22Rv1 (cell line): ENCODE measurements around the gene PML.

Experiments
- H3K27ac ChIP-seq: fragments of 450-650 bp; 2 replicates; pipeline ENCODE4 v1.5.1; 2017
- ZFX ChIP-seq: fragments of 450-650 bp; IDR thresholded peaks from 2 replicates; pipeline ENCODE4 v1.6.1; 2017; ENCODE audit warnings: antibody characterized with exemption, borderline replicate concordance
- TF ChIP-seq, protein P1 (sequence below): fragments of 450-650 bp; IDR thresholded peaks from 2 replicates; pipeline ENCODE4 v1.5.1; 2017; ENCODE audit warnings: mild to moderate bottlenecking

The PML gene

DNA sequence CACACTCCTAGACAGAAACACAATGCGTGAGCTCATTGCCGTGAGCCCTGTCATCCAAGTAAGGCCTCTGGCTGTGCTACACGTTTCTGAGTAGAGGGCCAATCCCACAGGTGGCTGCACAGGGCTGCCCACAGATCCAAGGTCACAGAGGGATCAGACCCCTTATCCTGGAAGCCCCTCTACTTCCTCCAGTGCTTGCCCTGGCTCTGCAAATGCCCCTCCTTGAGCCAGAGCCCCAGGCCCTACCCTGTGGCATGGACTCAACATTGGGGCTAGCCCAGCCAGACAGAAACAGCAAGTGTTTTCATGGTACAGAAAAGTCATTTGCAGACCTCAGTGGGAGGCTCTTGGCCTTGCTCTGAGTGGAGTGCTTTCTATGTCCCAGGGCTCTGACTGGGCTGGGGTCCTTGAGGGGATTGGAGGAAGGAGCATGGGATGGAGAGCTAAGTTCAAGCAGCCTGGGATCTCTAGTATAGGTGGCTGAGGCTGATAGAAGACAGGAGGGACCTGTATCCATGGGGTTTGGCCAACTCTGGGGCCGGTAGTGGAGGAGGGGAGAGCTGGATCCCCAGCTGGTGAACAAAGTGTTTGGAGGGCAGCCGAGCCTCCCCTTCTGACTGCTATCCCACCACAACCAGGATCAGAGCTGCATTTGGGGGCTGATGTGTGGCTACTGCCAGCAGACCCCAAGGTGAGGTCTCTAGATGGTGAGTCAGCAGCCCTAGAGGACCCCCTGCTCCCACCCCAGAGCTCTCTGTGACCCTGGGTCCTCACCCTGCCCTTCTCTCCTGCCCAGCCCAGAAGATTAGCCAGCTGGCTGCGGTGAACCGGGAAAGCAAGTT is 49.1 kb downstream of the PML start:
- no peak for TF ChIP-seq ZFX
- TF ChIP-seq, protein P1, sequence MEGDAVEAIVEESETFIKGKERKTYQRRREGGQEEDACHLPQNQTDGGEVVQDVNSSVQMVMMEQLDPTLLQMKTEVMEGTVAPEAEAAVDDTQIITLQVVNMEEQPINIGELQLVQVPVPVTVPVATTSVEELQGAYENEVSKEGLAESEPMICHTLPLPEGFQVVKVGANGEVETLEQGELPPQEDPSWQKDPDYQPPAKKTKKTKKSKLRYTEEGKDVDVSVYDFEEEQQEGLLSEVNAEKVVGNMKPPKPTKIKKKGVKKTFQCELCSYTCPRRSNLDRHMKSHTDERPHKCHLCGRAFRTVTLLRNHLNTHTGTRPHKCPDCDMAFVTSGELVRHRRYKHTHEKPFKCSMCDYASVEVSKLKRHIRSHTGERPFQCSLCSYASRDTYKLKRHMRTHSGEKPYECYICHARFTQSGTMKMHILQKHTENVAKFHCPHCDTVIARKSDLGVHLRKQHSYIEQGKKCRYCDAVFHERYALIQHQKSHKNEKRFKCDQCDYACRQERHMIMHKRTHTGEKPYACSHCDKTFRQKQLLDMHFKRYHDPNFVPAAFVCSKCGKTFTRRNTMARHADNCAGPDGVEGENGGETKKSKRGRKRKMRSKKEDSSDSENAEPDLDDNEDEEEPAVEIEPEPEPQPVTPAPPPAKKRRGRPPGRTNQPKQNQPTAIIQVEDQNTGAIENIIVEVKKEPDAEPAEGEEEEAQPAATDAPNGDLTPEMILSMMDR, result no peak
- no peak overlapping the region for H3K27ac ChIP-seq

DNA sequence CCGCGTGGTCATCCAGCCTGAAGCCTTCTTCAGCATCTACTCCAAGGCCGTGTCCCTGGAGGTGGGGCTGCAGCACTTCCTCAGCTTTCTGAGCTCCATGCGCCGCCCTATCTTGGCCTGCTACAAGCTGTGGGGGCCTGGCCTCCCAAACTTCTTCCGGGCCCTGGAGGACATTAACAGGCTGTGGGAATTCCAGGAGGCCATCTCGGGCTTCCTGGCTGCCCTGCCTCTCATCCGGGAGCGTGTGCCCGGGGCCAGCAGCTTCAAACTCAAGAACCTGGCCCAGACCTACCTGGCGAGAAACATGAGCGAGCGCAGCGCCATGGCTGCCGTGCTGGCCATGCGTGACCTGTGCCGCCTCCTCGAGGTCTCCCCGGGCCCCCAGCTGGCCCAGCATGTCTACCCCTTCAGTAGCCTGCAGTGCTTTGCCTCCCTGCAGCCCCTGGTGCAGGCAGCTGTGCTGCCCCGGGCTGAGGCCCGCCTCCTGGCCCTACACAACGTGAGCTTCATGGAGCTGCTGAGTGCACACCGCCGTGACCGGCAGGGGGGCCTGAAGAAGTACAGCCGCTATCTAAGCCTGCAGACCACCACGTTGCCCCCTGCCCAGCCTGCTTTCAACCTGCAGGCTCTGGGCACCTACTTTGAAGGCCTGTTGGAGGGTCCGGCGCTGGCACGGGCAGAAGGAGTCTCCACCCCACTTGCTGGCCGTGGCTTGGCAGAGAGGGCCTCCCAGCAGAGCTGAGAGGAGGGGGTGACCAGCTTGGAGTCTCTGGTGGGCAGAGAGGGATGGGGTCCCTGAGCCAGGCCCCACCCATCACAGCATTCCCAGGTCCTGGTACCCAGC is 50.0 kb downstream of the PML start:
- H3K27ac ChIP-seq, result no peak overlapping the region
- TF ChIP-seq, protein P1, result no peak
- no peak for TF ChIP-seq ZFX

DNA sequence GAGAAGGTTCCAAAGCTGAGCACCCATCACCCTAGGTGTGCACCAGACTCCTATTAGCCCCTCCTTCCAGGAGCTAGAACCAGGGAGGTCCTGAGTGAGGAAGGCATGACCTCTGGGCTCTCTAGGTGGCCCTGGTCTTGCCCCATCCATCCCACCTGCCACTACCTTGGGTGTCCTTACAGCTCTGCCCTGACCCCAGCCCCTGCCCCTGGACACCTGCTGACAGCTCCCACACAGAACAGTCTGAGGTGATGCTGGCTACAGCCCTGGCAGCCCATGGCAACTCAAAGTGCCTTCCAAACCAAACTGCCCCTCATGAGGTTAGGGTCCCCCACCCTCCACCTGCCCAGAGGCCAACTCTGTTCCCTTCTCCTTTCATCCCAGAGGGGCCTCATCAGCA is 50.7 kb downstream of the PML start:
- TF ChIP-seq, protein P1, result no peak
- TF ChIP-seq ZFX, result no peak
- H3K27ac ChIP-seq, result no peak overlapping the region

DNA sequence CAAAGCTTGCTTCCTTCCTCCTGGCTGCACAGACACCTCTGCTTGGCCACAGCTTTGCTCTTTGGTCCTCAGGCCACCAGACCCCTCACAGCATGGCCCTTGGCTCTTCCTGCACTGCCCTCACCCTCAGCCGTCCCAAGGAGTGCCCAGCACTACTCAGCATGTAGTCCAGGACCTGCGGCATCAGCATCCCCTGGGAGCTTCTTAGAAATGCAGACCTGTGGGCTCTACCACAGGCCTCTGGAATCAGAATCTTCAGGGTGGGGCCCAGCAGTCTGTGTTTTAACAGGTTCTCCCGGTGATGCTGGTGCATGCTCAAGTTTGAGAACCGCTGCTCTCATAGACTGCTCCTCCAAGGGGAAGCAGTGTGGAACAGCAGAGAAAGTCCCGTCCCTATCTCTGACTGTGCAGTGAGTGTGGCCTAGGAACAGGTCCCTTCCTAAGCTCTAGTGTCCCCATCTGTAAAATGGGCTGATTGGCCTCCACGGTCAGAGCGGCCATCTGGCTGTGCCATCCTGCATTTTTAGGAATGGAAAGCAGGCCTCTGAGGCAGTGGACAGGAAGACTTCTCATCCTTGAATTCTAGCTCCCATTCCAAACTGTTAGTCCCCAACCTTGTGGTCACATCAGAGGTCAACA is 51.2 kb downstream of the PML start:
- no peak for TF ChIP-seq ZFX
- TF ChIP-seq, protein P1, result no peak
- no peak overlapping the region for H3K27ac ChIP-seq

DNA sequence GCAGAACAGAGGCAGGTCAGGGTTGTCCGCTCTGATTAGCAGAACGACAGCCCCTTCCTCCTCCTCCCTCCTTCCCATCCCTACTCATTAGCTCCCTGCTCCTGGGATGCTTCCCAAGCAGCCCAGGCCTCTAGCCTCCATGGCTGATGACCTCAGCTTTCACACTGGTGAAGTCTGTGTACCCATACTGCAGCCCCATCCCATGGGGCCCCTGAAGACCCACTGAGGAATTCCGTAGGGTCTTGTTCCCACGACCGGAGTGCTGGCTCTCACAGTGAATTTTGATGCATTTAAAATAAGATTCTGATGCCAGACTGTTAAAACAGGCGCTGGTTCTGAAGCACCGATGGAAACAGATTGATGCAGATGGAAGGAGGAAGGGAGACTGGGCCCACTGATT is 51.8 kb downstream of the PML start:
- no peak overlapping the region for H3K27ac ChIP-seq
- TF ChIP-seq, protein P1, result no peak
- TF ChIP-seq ZFX, result no peak

DNA sequence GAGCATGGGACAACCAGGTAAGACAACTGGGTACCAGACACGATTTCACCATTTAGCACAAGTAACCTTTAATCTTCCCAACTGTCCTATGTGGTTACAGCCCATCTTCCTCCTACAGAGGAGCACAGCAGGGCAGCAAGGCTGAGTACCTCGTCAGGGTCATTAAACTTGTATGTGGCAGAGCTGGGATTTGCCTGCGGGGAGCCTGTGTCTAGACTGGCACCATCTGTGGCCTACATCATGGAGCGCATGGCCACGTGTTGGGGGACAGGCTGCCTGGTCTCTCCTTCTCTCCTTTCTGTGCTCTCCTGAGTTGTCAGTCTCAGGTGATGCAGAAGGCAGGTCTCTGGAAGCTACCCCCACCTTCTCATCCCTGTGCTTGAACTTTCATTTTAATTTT is 55.6 kb downstream of the PML start:
- H3K27ac ChIP-seq, result no peak overlapping the region
- TF ChIP-seq, protein P1, result no peak
- TF ChIP-seq ZFX, result no peak
